Progenitor cell of endocrine pancreas (in vitro differentiated cells): Measurements from ENCODE around the gene FANCC. TPM values are rescaled to one million over a fixed set of nuclear protein-coding genes. Genes with fewer than 3 reads are reported as not detected.

Source experiments
- DNase-seq: peaks from one replicate; pipeline ENCODE4 v3.0.0; 2021; ENCODE audit warnings: low spot score; ENCODE audit not compliant: unreplicated experiment
- H3K27ac Mint-ChIP-seq: 2 replicates; pipeline ENCODE4 v1.8.0; 2021; ENCODE audit warnings: mild to moderate bottlenecking, moderate library complexity, mixed read lengths
- H3K27me3 Mint-ChIP-seq: 2 replicates; pipeline ENCODE4 v1.8.0; 2021; ENCODE audit warnings: mixed read lengths
- H3K36me3 Mint-ChIP-seq: 2 replicates; pipeline ENCODE4 v1.8.0; 2022; ENCODE audit warnings: mixed read lengths; ENCODE audit not compliant: insufficient read depth
- H3K4me1 Mint-ChIP-seq: 2 replicates; pipeline ENCODE4 v1.8.0; 2021; ENCODE audit warnings: low read depth, mixed read lengths
- H3K4me3 Mint-ChIP-seq: 2 replicates; pipeline ENCODE4 v1.8.0; 2021; ENCODE audit warnings: low read depth, mild to moderate bottlenecking, moderate library complexity, mixed read lengths
- H3K9me3 Mint-ChIP-seq: 2 replicates; pipeline ENCODE4 v1.8.0; 2021; ENCODE audit warnings: low read depth, mixed read lengths
- total RNA-seq: library from RNA; stranded (reverse); gene quantifications from 2 replicates; pipeline ENCODE4 v1.2.1, GENCODE V29; 2021
- TF ChIP-seq, protein P1 (sequence below): fragments of 200-600 bp; sonication (generic); IDR thresholded peaks from one replicate; pipeline ENCODE4 v1.5.0; 2021; ENCODE audit warnings: antibody characterized with exemption, mild to moderate bottlenecking; ENCODE audit not compliant: unreplicated experiment

The FANCC gene
- total RNA-seq, 1 donor from 2014 or later, result 28.9 TPM

DNA sequence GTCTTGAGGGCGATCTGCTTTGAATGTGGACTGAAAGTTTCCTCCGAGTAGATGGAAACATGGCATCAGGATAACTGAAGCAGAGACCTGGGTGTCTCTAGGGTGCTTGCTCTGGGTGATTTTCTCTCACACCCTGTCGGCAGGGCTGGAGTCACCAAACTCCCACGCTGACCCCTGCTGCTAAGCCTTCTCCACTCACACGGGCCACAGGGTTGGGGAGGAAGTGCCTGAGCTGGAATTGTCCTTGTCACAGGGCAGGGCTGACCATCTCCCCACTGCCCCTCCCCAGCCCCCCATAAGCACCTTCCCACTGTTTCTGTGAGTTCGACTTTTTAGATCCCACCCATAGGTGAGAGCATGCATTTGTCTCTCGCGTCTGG, 212.9 kb downstream of the FANCC start:
- TF ChIP-seq, protein P1, sequence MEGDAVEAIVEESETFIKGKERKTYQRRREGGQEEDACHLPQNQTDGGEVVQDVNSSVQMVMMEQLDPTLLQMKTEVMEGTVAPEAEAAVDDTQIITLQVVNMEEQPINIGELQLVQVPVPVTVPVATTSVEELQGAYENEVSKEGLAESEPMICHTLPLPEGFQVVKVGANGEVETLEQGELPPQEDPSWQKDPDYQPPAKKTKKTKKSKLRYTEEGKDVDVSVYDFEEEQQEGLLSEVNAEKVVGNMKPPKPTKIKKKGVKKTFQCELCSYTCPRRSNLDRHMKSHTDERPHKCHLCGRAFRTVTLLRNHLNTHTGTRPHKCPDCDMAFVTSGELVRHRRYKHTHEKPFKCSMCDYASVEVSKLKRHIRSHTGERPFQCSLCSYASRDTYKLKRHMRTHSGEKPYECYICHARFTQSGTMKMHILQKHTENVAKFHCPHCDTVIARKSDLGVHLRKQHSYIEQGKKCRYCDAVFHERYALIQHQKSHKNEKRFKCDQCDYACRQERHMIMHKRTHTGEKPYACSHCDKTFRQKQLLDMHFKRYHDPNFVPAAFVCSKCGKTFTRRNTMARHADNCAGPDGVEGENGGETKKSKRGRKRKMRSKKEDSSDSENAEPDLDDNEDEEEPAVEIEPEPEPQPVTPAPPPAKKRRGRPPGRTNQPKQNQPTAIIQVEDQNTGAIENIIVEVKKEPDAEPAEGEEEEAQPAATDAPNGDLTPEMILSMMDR, result no peak
- no peaks in the 10 kb centered on the region for H3K9me3 Mint-ChIP-seq
- no peaks in the 10 kb centered on the region for H3K4me1 Mint-ChIP-seq
- H3K36me3 Mint-ChIP-seq, result peaks cover 18% of the 10 kb centered on the region
- no peak overlapping the region for H3K4me3 Mint-ChIP-seq
- no peak for DNase-seq
- H3K27ac Mint-ChIP-seq, result no peak overlapping the region
- no peaks in the 10 kb centered on the region for H3K27me3 Mint-ChIP-seq

DNA sequence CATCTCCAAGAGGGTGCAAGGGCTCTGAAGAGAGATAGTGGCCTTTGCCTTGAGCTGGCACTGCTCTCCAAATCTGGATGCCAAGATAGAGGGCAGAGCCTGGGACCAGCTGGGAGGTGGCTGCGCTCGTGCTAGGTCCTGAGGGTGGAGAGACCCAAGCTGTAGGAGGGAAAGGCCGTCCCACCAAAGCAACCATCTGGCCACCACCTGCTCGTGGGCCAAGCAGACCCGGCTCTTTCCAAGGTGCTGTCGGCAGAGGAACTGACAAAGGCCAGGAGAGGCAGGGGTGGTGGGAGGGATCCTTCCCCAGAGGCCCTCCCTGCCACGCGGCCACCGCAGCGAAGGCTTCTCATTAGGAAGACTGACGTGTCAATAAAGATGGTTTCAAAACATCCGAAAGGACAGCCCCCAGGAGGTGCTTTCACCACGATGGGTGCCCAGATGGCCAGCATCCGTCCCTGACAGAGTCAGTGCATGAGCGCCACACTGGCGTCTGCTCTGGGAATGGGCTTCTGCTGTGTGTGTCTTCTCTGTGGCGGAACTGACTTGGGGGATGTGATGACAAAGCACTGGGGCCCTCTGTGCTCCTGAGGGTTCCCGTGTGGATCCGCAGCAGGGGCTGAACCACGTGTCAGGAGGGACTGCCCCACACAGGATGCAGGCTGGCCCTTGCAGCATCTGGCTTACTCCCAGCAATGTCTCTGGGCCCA, 213.5 kb downstream of the FANCC start:
- TF ChIP-seq, protein P1, result no peak
- Mint-ChIP-seq H3K36me3 (peaks cover 16% of the 10 kb centered on the region), H3K27ac (no peak overlapping the region), H3K27me3 (no peaks in the 10 kb centered on the region), H3K4me3 (no peak overlapping the region), H3K4me1 (no peaks in the 10 kb centered on the region), H3K9me3 (no peaks in the 10 kb centered on the region)
- no peak for DNase-seq

DNA sequence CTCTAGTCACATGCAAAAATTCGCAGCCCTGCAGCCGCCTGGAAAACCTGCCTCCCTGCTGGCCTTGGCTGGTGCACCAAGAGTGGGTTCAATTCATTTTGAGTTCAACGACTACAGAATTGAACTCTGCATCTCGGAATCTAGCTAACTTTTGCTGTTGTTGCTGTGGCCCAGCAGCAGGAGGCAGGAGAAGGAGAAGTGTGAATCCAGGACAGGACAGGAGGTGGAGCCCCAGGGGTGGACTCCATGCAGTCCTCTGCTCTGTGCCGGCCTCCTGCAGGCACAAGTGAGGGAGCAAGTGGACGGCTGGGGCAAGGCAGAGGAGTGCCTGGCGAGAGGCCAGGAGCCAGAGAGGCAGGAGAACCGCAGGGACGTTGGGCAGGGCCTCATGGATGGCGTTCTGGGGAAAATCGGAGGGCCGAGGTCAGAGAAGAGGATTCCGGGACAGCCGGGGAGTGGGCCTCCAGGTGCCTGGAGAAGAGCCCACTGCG, 214.2 kb downstream of the FANCC start:
- Mint-ChIP-seq H3K9me3 (no peaks in the 10 kb centered on the region), H3K36me3 (peaks cover 13% of the 10 kb centered on the region), H3K27ac (no peak overlapping the region), H3K27me3 (no peaks in the 10 kb centered on the region), H3K4me1 (peaks cover 1% of the 10 kb centered on the region), H3K4me3 (no peak overlapping the region)
- TF ChIP-seq, protein P1, result no peak
- no peak for DNase-seq

DNA sequence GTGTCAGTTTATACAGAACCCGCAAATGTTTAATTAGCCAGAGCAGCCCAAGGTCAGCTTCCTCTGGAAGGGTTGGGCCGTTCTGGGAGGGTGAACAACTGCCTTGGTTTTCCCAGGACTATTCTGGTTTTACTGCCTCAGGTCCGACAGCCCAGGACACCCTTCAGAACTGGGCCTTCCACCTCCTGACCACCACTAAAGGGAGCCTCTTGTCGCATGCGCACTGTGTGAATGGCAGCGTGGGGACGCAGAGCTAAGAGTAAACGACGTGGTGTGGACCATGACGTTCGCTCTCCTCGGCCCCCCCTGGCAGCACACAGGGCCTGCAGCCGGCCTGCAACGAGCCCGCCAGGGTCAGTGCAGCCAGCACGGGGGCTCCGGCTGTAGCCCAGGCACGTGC, 214.9 kb downstream of the FANCC start:
- H3K4me1 Mint-ChIP-seq, result peaks cover 3% of the 10 kb centered on the region
- H3K9me3 Mint-ChIP-seq, result no peaks in the 10 kb centered on the region
- H3K36me3 Mint-ChIP-seq, result peaks cover 16% of the 10 kb centered on the region
- no peaks in the 10 kb centered on the region for H3K27me3 Mint-ChIP-seq
- no peak overlapping the region for H3K4me3 Mint-ChIP-seq
- no peak for DNase-seq
- TF ChIP-seq, protein P1, result no peak
- no peak overlapping the region for H3K27ac Mint-ChIP-seq

DNA sequence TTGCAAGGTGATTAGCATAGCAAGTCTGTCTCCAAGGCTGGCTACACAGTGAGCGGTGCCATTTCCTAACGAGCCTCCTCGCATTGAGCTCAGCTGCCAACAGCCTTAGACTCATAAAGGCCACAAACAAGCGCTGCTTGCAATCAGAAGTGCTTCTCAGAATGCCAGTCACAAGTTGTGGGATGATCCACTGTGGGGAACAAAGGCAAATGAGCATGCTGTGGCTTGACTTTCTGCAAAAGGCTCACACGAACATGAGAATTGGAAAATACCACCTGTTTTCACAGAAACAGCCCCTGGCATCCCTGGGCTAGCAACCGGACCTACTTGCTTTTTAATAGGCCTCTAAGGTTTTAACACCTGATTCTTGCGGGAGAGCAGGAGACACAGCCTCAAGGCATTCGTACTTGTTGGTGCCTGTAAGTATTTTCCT, 215.5 kb downstream of the FANCC start:
- H3K4me1 Mint-ChIP-seq, result peaks cover 3% of the 10 kb centered on the region
- peaks cover 18% of the 10 kb centered on the region for H3K36me3 Mint-ChIP-seq
- no peaks in the 10 kb centered on the region for H3K9me3 Mint-ChIP-seq
- peak overlapping the region; percentile 88 for H3K27ac Mint-ChIP-seq
- TF ChIP-seq, protein P1, result no peak
- no peak overlapping the region for H3K4me3 Mint-ChIP-seq
- H3K27me3 Mint-ChIP-seq, result no peaks in the 10 kb centered on the region
- DNase-seq, result no peak
